IPS-NIHi11 (cell line): ENCODE measurements around the gene RGPD4.
"Not testable (repeated sequence)": the region's sequence is repeated elsewhere in the genome, so short reads cannot be mapped to it uniquely, and the experiment has no call there.

ENCODE experiments used
- DNase-seq: peaks from one replicate; pipeline ENCODE4 v3.0.0; 2012; ENCODE audit warnings: mixed read lengths, low spot score

RGPD4 gene

GRCh38 chr2:107826749-107827148, at the start of gene RGPD4:
RGPD4 (plus strand) TSS chr2:107826892; CDS start chr2:107827014, 122 bp downstream.
- DNase-seq = not testable (repeated sequence)

GRCh38 chr2:107777974-107778373, 48.7 kb upstream of the RGPD4 start:
- DNase-seq = no peak

- DNase-seq = no peak
These were observed 40.9 kb upstream of the RGPD4 start for GRCh38 chr2:107785756-107786155.

GRCh38 chr2:107790837-107791236, 35.9 kb upstream of the RGPD4 start:
- DNase-seq = no peak

- DNase-seq = no peak
These were observed 25.2 kb upstream of the RGPD4 start for GRCh38 chr2:107801498-107801897.

- no peak for DNase-seq
These were observed 21.8 kb upstream of the RGPD4 start for GRCh38 chr2:107804608-107805498.

- DNase-seq = no peak
These were observed 19.8 kb upstream of the RGPD4 start for GRCh38 chr2:107806901-107807300.

GRCh38 chr2:107807988-107808387, 18.7 kb upstream of the RGPD4 start:
- no peak for DNase-seq

- no peak for DNase-seq
These were observed 17.7 kb upstream of the RGPD4 start for GRCh38 chr2:107808959-107809358.

GRCh38 chr2:107809835-107810234, 16.9 kb upstream of the RGPD4 start:
- DNase-seq = no peak

GRCh38 chr2:107810734-107811133, 16.0 kb upstream of the RGPD4 start:
- DNase-seq = no peak

GRCh38 chr2:107811411-107811810, 15.3 kb upstream of the RGPD4 start:
- no peak for DNase-seq

- no peak for DNase-seq
These were observed 14.7 kb upstream of the RGPD4 start for GRCh38 chr2:107812006-107812405.

- no peak for DNase-seq
These were observed 9.3 kb upstream of the RGPD4 start for GRCh38 chr2:107817378-107817777.

- no peak for DNase-seq
These were observed 4.4 kb upstream of the RGPD4 start for GRCh38 chr2:107822302-107822701.

GRCh38 chr2:107824451-107825205, 2.1 kb upstream of the RGPD4 start:
- no peak for DNase-seq

GRCh38 chr2:107825206-107825563, 1.5 kb upstream of the RGPD4 start:
- DNase-seq = no peak

- DNase-seq = not testable (repeated sequence)
These were observed 2.8 kb downstream of the RGPD4 start for GRCh38 chr2:107829514-107829913.

GRCh38 chr2:107833152-107833551, 6.5 kb downstream of the RGPD4 start:
- DNase-seq = not testable (repeated sequence)

GRCh38 chr2:107833618-107834017, 6.9 kb downstream of the RGPD4 start:
- not testable (repeated sequence) for DNase-seq

- DNase-seq = not testable (repeated sequence)
These were observed 89.4 kb downstream of the RGPD4 start for GRCh38 chr2:107916121-107916520.

- not testable (repeated sequence) for DNase-seq
These were observed 90.1 kb downstream of the RGPD4 start for GRCh38 chr2:107916696-107917370.
